GM23248 (cell line): ENCODE results near the gene HK1. TPM values are rescaled to one million over a fixed set of nuclear protein-coding genes. Genes with fewer than 3 reads are reported as not detected.

Experiments
- DNase-seq: peaks from one replicate; pipeline ENCODE4 v3.0.0-alpha.2; 2015
- H2AFZ ChIP-seq: fragments of 200-600 bp; sonication (generic); 2 replicates; pipeline ENCODE4 v1.6.1; 2016; ENCODE audit warnings: antibody characterized with exemption
- H3F3A ChIP-seq: fragments of 200-600 bp; sonication (generic); 2 replicates; pipeline ENCODE4 v1.6.1; 2016; ENCODE audit warnings: mild to moderate bottlenecking, antibody characterized with exemption, mixed run types; ENCODE audit not compliant: insufficient read depth
- H3K27ac ChIP-seq: fragments of 200-600 bp; sonication (generic); 2 replicates; pipeline ENCODE4 v1.5.1; 2016; ENCODE audit warnings: mild to moderate bottlenecking
- H3K27me3 ChIP-seq: fragments of 200-600 bp; sonication (generic); replicated peaks from 2 replicates; pipeline ENCODE4 v1.6.1; 2016; ENCODE audit warnings: mild to moderate bottlenecking; ENCODE audit not compliant: insufficient read depth
- H3K36me3 ChIP-seq: fragments of 200-600 bp; sonication (generic); 2 replicates; pipeline ENCODE4 v1.6.1; 2016; ENCODE audit warnings: low read depth, mild to moderate bottlenecking
- H3K4me1 ChIP-seq: fragments of 200-600 bp; sonication (generic); 2 replicates; pipeline ENCODE4 v1.6.1; 2016; ENCODE audit warnings: mild to moderate bottlenecking; ENCODE audit not compliant: insufficient read depth
- H3K4me2 ChIP-seq: fragments of 200-600 bp; sonication (generic); one replicate; pipeline ENCODE4 v1.6.1; 2016; ENCODE audit warnings: mild to moderate bottlenecking; ENCODE audit not compliant: unreplicated experiment
- H3K4me3 ChIP-seq: fragments of 200-600 bp; sonication (generic); 2 replicates; pipeline ENCODE4 v1.5.1; 2016; ENCODE audit warnings: mild to moderate bottlenecking
- H3K79me2 ChIP-seq: fragments of 200-600 bp; sonication (generic); 2 replicates; pipeline ENCODE4 v1.6.1; 2016; ENCODE audit warnings: mild to moderate bottlenecking; ENCODE audit not compliant: insufficient read depth
- H3K9ac ChIP-seq: fragments of 200-600 bp; sonication (generic); 2 replicates; pipeline ENCODE4 v1.6.1; 2016; ENCODE audit warnings: mild to moderate bottlenecking
- H3K9me2 ChIP-seq: fragments of 200-600 bp; sonication (generic); 2 replicates; pipeline ENCODE4 v1.6.1; 2016; ENCODE audit warnings: mixed run types, mild to moderate bottlenecking, moderate library complexity; ENCODE audit not compliant: insufficient read depth
- H3K9me3 ChIP-seq: fragments of 200-600 bp; sonication (generic); one replicate; pipeline ENCODE4 v1.6.1; 2017; ENCODE audit warnings: low read depth
- H4K20me1 ChIP-seq: fragments of 200-600 bp; sonication (generic); 2 replicates; pipeline ENCODE4 v1.6.0; 2016; ENCODE audit not compliant: insufficient read depth
- EZH2 ChIP-seq: fragments of 200-600 bp; sonication (generic); IDR thresholded peaks from 2 replicates; pipeline ENCODE4 v1.6.1; 2018; ENCODE audit warnings: antibody characterized with exemption, mild to moderate bottlenecking; ENCODE audit not compliant: insufficient read depth, poor library complexity, severe bottlenecking
- EZH2phosphoT487 ChIP-seq: fragments of 200-600 bp; sonication (generic); IDR thresholded peaks from 2 replicates; pipeline ENCODE4 v1.6.1; 2018; ENCODE audit warnings: antibody characterized with exemption, moderate library complexity, mild to moderate bottlenecking, low read depth; ENCODE audit not compliant: insufficient read depth
- WGBS, 2 experiments: methylation state at CpG; one replicate each; pipeline ENCODE4 v1.1.6; 2015 to 2017; ENCODE audit warnings: low lambda C conversion rate in 2 of 2, low coverage in 1 of 2; ENCODE audit errors: missing lambda C conversion rate in 2 of 2; 5-methylcytosine and 5-hydroxymethylcytosine counted together
- in situ Hi-C: fragments of 300-500 bp; cut with MboI; formaldehyde crosslinking; loops from 2 replicates; pipeline ENCODE4 v1.15.0; 2020
- polyA plus RNA-seq: library from polyadenylated mRNA; unstranded; fragments of >200 nt; fragmentation: Nextera tagmentation; extraction: Ambion mirVana; gene quantifications from 2 replicates; pipeline ENCODE4 v1.2.1, GENCODE V29; 2016
- total RNA-seq: library from RNA; depleted of rRNA; stranded (reverse); fragments of >200 nt; shearing (Covaris generic); gene quantifications from 2 replicates; pipeline ENCODE4 v1.2.3, GENCODE V29; 2014

HK1 gene
- total and polyA plus RNA-seq, 2 experiments from 2014 or later: 96.6 to 134 TPM

- H3K36me3 ChIP-seq: peaks cover 33% of the 10 kb centered on the region
- in situ Hi-C loops: no loop called here
- WGBS, 2 experiments: 92 to 94% methylated on average over 11 of the region's 11 CpGs
- no peaks in the 10 kb centered on the region for H3K27me3 ChIP-seq
- H3K79me2 ChIP-seq: peaks cover 8% of the 10 kb centered on the region; the same call in 1 of the 2 replicates
- peaks cover 34% of the 10 kb centered on the region for H3F3A ChIP-seq
- H3K27ac ChIP-seq: no peak overlapping the region
- no peak overlapping the region for H3K9ac ChIP-seq
- H3K4me1 ChIP-seq: peaks cover 24% of the 10 kb centered on the region
- no peak overlapping the region for H3K4me3 ChIP-seq
- H3K9me3 ChIP-seq: no peaks in the 10 kb centered on the region
- 0 out of 2 replicates have a peak, but pooled peaks cover 3% of the 10 kb centered on the region for H4K20me1 ChIP-seq
- no peak for TF ChIP-seq EZH2phosphoT487
- no peak for TF ChIP-seq EZH2
- no peaks in the 10 kb centered on the region for H3K9me2 ChIP-seq
- DNase-seq: no peak
- H2AFZ ChIP-seq: no peak overlapping the region
- no peak overlapping the region for H3K4me2 ChIP-seq
Measured at GRCh38 chr10:69385454-69386350, 107.4 kb downstream of the HK1 start.

GRCh38 chr10:69387500-69387899 lies 109.2 kb downstream of the HK1 start:
- Histone ChIP-seq H3F3A (peaks cover 25% of the 10 kb centered on the region), H3K4me2 (no peak overlapping the region), H2AFZ (no peak overlapping the region), H3K9me2 (no peaks in the 10 kb centered on the region), H3K4me1 (peaks cover 16% of the 10 kb centered on the region), H3K9ac (no peak overlapping the region), H3K27ac (no peak overlapping the region), H3K9me3 (no peaks in the 10 kb centered on the region), H3K4me3 (no peak overlapping the region), H4K20me1 (0 out of 2 replicates have a peak, but pooled peaks cover 3% of the 10 kb centered on the region), H3K27me3 (no peaks in the 10 kb centered on the region), H3K79me2 (peaks cover 3% of the 10 kb centered on the region; the same call in 1 of the 2 replicates), H3K36me3 (peaks cover 30% of the 10 kb centered on the region)
- no peak for DNase-seq
- TF ChIP-seq EZH2phosphoT487: no peak
- no peak for TF ChIP-seq EZH2
- WGBS, 2 experiments: 94 to 95% methylated on average over 3 of the region's 3 CpGs
- in situ Hi-C loops: no loop called here

- H3K27me3 ChIP-seq: no peaks in the 10 kb centered on the region
- no peaks in the 10 kb centered on the region for H3K9me3 ChIP-seq
- no peak overlapping the region for H3K9ac ChIP-seq
- H4K20me1 ChIP-seq: no peaks in the 10 kb centered on the region
- no peak overlapping the region for H3K4me3 ChIP-seq
- H3K4me1 ChIP-seq: peaks cover 9% of the 10 kb centered on the region
- no peak for DNase-seq
- H3K4me2 ChIP-seq: no peak overlapping the region
- no peak overlapping the region for H3K27ac ChIP-seq
- in situ Hi-C loops: no loop called here
- TF ChIP-seq EZH2phosphoT487: no peak
- no peak for TF ChIP-seq EZH2
- WGBS, 2 experiments: 95 to 100% methylated on average over 2 of the region's 2 CpGs
- peaks cover 3% of the 10 kb centered on the region; the same call in 1 of the 2 replicates for H3K79me2 ChIP-seq
- H3F3A ChIP-seq: peaks cover 19% of the 10 kb centered on the region; the same call in 1 of the 2 replicates
- no peak overlapping the region for H2AFZ ChIP-seq
- H3K36me3 ChIP-seq: peaks cover 32% of the 10 kb centered on the region
- H3K9me2 ChIP-seq: no peaks in the 10 kb centered on the region
Measured at GRCh38 chr10:69388488-69388887, 110.2 kb downstream of the HK1 start.

- no peak for TF ChIP-seq EZH2phosphoT487
- no peak for TF ChIP-seq EZH2
- H2AFZ ChIP-seq: no peak overlapping the region
Measured at GRCh38 chr10:69389827-69390490, 111.7 kb downstream of the HK1 start.

More at GRCh38 chr10:69389827-69390490, 111.7 kb downstream of the HK1 start:
- no peak overlapping the region for H3K27ac ChIP-seq
- WGBS, 2 experiments: 64 to 73% methylated on average over 7 to 8 of the region's 8 CpGs
- no peaks in the 10 kb centered on the region for H3K9me2 ChIP-seq
- H3K4me3 ChIP-seq: no peak overlapping the region
- H3K4me1 ChIP-seq: peaks cover 7% of the 10 kb centered on the region
- in situ Hi-C loops: loop anchor here (5.0 kb wide), 1 partner anchor 158 kb away; no protein-coding TSS in a partner anchor
- peak; percentile 45 for DNase-seq
- H3K36me3 ChIP-seq: peaks cover 33% of the 10 kb centered on the region
- 0 out of 2 replicates have a peak overlapping the region, but pooled peaks have one; percentile 32 for H3K9ac ChIP-seq
- H3K4me2 ChIP-seq: no peak overlapping the region
- peaks cover 8% of the 10 kb centered on the region for H3F3A ChIP-seq
- peaks cover 3% of the 10 kb centered on the region; the same call in 1 of the 2 replicates for H3K79me2 ChIP-seq
- H4K20me1 ChIP-seq: no peaks in the 10 kb centered on the region
- no peaks in the 10 kb centered on the region for H3K9me3 ChIP-seq
- H3K27me3 ChIP-seq: no peaks in the 10 kb centered on the region
